CD8-positive, alpha-beta memory T cell (primary cell): Measurements from ENCODE around the gene EPHA3. TPM values are rescaled to one million over a fixed set of nuclear protein-coding genes. Genes with fewer than 3 reads are reported as not detected.

Experiments
- CTCF ChIA-PET: fragments of 350-600 bp; sonication (Branson Sonifier 250); formaldehyde crosslinking; loops from one replicate; lab custom pipeline; 2021; ENCODE audit warnings: antibody characterized with exemption; lab: Charles Lee
- POLR2A ChIA-PET: fragments of 350-600 bp; sonication (Branson Sonifier 250); formaldehyde crosslinking; loops from one replicate; lab custom pipeline; 2021; ENCODE audit warnings: antibody characterized with exemption; lab: Charles Lee
- DNase-seq, 5 donors: peaks; one replicate each; pipeline versions ENCODE4 v3.0.0 to v3.0.0-alpha.2; 2020 to 2022; ENCODE audit warnings: mixed read lengths in 1 of 5
- H3K27ac ChIP-seq: one replicate; pipeline ENCODE4 v1.7.0; 2013; ENCODE audit warnings: low read depth, mild to moderate bottlenecking, low read length, moderate library complexity
- H3K27me3 ChIP-seq: 2 replicates; pipeline ENCODE4 v1.7.0; 2013; ENCODE audit warnings: low read length, mild to moderate bottlenecking; ENCODE audit not compliant: insufficient read depth, poor library complexity, severe bottlenecking
- H3K36me3 ChIP-seq: 2 replicates; pipeline ENCODE4 v1.7.0; 2013; ENCODE audit warnings: mild to moderate bottlenecking, low read length, moderate library complexity; ENCODE audit not compliant: insufficient read depth
- H3K4me1 ChIP-seq: 2 replicates; pipeline ENCODE4 v1.7.0; 2013; ENCODE audit warnings: mild to moderate bottlenecking, low read length, moderate library complexity; ENCODE audit not compliant: insufficient read depth
- H3K4me3 ChIP-seq: 2 replicates; pipeline ENCODE4 v1.7.0; 2013; ENCODE audit warnings: mild to moderate bottlenecking, low read length
- H3K9me3 ChIP-seq: 2 replicates; pipeline ENCODE4 v1.7.0; 2013; ENCODE audit warnings: mild to moderate bottlenecking, low read length
- H3K27ac Mint-ChIP-seq, 8 donors: one replicate each; pipeline ENCODE4 v1.8.0; 2020 to 2021; ENCODE audit warnings: mixed read lengths in 8 of 8, mild to moderate bottlenecking in 6 of 8, inconsistent platforms in 3 of 8, moderate library complexity in 3 of 8
- H3K27me3 Mint-ChIP-seq, 2 donors: one replicate each; pipeline ENCODE4 v1.8.0; 2020 to 2021; ENCODE audit warnings: mixed read lengths in 2 of 2, mild to moderate bottlenecking in 1 of 2, moderate library complexity in 1 of 2
- H3K36me3 Mint-ChIP-seq, 3 donors: one replicate each; pipeline ENCODE4 v1.8.0; 2020 to 2021; ENCODE audit warnings: mixed read lengths in 3 of 3, inconsistent platforms in 1 of 3, mild to moderate bottlenecking in 1 of 3
- H3K4me1 Mint-ChIP-seq, 3 donors: one replicate each; pipeline ENCODE4 v1.8.0; 2020 to 2021; ENCODE audit warnings: mixed read lengths in 3 of 3, inconsistent platforms in 1 of 3, mild to moderate bottlenecking in 1 of 3
- H3K4me3 Mint-ChIP-seq, 7 donors: one replicate each; pipeline ENCODE4 v1.8.0; 2020 to 2021; ENCODE audit warnings: mixed read lengths in 7 of 7, mild to moderate bottlenecking in 6 of 7, moderate library complexity in 4 of 7, inconsistent platforms in 2 of 7
- H3K9me3 Mint-ChIP-seq, 5 donors: one replicate each; pipeline ENCODE4 v1.8.0; 2020 to 2022; ENCODE audit warnings: mixed read lengths in 5 of 5, mild to moderate bottlenecking in 3 of 5, moderate library complexity in 2 of 5, inconsistent platforms in 1 of 5
- polyA plus RNA-seq: library from polyadenylated mRNA; unstranded; fragments of 300-500 nt; fragmentation: Illumina TruSeq; gene quantifications from one replicate; pipeline ENCODE4 v1.2.3, GENCODE V29; 2021
- total RNA-seq, 2 experiments: library from RNA; stranded (reverse); gene quantifications; one replicate each; pipeline ENCODE4 v1.2.3, GENCODE V29; 2021

The EPHA3 gene
- total and polyA plus RNA-seq, 3 experiments from 2014 or later, result not detected

DNA sequence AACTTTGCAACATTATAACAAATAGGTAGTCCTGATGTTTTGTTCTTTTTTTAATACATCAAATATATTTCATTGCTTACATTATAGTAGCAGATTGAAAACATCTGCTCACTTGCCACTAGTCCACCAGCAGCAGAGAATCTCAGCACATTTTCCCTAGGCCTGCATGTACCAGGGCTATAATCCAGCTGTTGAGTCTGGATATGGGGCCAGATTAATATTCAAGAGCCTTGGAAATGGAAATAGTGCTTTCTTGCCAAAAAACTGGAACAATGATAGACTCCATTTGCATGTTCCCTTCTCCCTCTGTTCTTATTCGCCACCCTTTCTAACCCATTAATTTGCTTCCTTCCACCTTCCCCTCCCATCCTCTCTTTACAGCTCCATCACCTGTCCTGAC, 288.0 kb downstream of the EPHA3 start:
- H3K36me3 Mint-ChIP-seq, result no peaks in the 10 kb centered on the region
- H3K27me3 Mint-ChIP-seq, result no peaks in the 10 kb centered on the region
- no peak overlapping the region for H3K4me3 Mint-ChIP-seq
- H3K9me3 ChIP-seq, result no peaks in the 10 kb centered on the region
- H3K4me1 ChIP-seq, result no peaks in the 10 kb centered on the region
- H3K4me3 ChIP-seq, result no peak overlapping the region
- DNase-seq, result no peak
- no peaks in the 10 kb centered on the region for H3K4me1 Mint-ChIP-seq
- ChIA-PET CTCF (no interaction called here), POLR2A (no interaction called here)
- no peak overlapping the region for H3K27ac ChIP-seq
- H3K36me3 ChIP-seq, result no peaks in the 10 kb centered on the region
- H3K9me3 Mint-ChIP-seq, result peaks cover 1 to 10% (median 8%) of the 10 kb centered on the region in 5 donors
- no peaks in the 10 kb centered on the region for H3K27me3 ChIP-seq
- no peak overlapping the region for H3K27ac Mint-ChIP-seq

DNA sequence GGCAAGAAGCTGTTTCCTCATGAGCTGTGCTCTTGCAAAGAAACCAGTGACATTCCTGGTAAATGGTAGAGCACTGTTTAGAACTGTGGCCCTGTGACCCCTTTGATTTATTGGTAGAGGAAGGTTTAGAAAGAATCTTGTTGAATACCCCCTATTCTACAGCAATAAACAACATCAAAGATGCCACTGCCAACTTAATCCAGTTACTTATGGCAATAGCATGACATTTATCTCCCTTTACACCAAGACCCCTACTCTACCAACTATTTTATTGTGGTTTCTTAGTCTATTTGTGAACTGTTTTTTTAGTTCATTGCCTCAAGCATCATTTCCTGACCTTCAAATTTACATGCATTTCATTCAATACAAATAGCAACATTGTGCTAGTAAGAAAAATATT, 288.6 kb downstream of the EPHA3 start:
- H3K9me3 Mint-ChIP-seq, result peaks cover 1 to 11% (median 4%) of the 10 kb centered on the region in 5 donors
- no peaks in the 10 kb centered on the region for H3K27me3 Mint-ChIP-seq
- H3K27ac ChIP-seq, result no peak overlapping the region
- no peak for DNase-seq
- H3K4me3 Mint-ChIP-seq, result no peak overlapping the region
- POLR2A ChIA-PET, result no interaction called here
- H3K27me3 ChIP-seq, result no peaks in the 10 kb centered on the region
- H3K27ac Mint-ChIP-seq, result no peak overlapping the region
- H3K9me3 ChIP-seq, result no peaks in the 10 kb centered on the region
- no peaks in the 10 kb centered on the region for H3K36me3 Mint-ChIP-seq
- H3K36me3 ChIP-seq, result no peaks in the 10 kb centered on the region
- CTCF ChIA-PET, result no interaction called here
- no peaks in the 10 kb centered on the region for H3K4me1 Mint-ChIP-seq
- no peak overlapping the region for H3K4me3 ChIP-seq
- H3K4me1 ChIP-seq, result no peaks in the 10 kb centered on the region

DNA sequence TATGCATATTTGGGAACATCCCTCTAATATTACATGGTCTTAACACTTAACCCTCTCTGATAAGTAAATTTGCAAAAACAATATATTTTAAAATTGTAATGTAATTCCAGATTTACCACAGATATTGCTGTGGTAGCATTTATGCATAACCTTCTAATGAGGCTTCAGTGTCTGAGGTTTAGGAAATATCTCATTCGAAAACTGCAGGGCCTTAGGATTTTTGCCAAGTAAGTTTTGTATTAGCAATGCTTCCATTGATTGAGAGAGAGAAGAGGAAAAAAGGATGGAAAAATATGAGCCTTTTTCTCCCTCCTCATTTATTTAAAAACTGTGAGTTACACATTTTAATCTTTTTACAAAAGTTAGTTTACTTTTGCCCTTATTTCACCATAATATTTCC, 294.6 kb downstream of the EPHA3 start:
- peaks cover 2 to 16% (median 3%) of the 10 kb centered on the region in 5 donors for H3K9me3 Mint-ChIP-seq
- H3K4me3 Mint-ChIP-seq, result no peak overlapping the region
- H3K27me3 Mint-ChIP-seq, result no peaks in the 10 kb centered on the region
- H3K4me3 ChIP-seq, result no peak overlapping the region
- ChIA-PET POLR2A (no interaction called here), CTCF (no interaction called here)
- no peak overlapping the region for H3K27ac Mint-ChIP-seq
- H3K27me3 ChIP-seq, result no peaks in the 10 kb centered on the region
- no peaks in the 10 kb centered on the region for H3K36me3 ChIP-seq
- H3K4me1 Mint-ChIP-seq, result no peaks in the 10 kb centered on the region
- no peaks in the 10 kb centered on the region for H3K4me1 ChIP-seq
- no peaks in the 10 kb centered on the region for H3K9me3 ChIP-seq
- no peak for DNase-seq
- no peak overlapping the region for H3K27ac ChIP-seq
- no peaks in the 10 kb centered on the region for H3K36me3 Mint-ChIP-seq

DNA sequence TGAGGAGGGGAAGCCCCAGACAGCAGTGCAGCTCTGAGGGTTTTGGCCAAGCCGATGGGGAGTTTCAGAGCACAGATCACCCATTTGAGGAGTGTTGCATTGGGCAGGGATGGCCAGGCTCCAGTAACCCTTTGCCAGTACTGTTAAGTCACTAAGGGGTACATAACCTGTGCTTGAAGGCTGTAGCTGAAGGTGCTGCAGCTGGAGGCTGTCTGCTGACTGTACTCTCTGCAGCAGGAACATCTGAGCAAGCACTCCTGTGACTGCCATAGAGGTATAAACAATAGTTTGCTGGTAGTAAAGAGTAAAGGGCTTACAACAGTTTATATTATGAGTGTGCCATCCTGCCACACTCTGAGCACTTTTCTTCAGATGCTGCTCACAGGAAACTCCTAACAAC, 297.8 kb downstream of the EPHA3 start:
- DNase-seq, result no peak
- Histone ChIP-seq H3K27me3 (no peaks in the 10 kb centered on the region), H3K36me3 (no peaks in the 10 kb centered on the region), H3K9me3 (no peaks in the 10 kb centered on the region), H3K4me1 (no peaks in the 10 kb centered on the region), H3K27ac (no peak overlapping the region), H3K4me3 (no peak overlapping the region)
- ChIA-PET CTCF (no interaction called here), POLR2A (no interaction called here)
- Mint-ChIP-seq H3K9me3 (peaks cover 4 to 35% (median 8%) of the 10 kb centered on the region in 5 donors), H3K27me3 (no peaks in the 10 kb centered on the region), H3K4me3 (no peak overlapping the region), H3K36me3 (no peaks in the 10 kb centered on the region), H3K4me1 (no peaks in the 10 kb centered on the region), H3K27ac (no peak overlapping the region)

DNA sequence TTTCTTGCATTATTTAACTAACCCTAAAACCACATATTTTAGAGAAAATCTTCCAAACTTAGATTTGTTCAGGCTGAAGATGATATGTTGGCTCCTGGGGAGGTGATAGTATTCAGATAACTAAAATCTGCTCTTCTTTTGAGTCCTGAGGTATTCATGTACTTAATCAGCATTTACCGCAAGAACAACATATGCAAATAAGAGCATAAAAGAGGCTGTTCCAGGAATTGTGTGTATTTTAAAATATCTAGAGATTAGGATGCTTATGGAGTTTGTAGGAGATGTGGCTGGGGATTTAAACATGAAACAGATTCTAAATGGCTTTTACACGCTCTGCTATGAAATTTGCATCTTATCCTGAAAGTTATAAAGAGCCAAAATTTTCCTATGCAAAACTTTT, 298.2 kb downstream of the EPHA3 start:
- no peaks in the 10 kb centered on the region for H3K9me3 ChIP-seq
- Mint-ChIP-seq H3K4me1 (no peaks in the 10 kb centered on the region), H3K4me3 (no peak overlapping the region), H3K9me3 (peaks cover 4 to 39% (median 8%) of the 10 kb centered on the region in 5 donors), H3K36me3 (no peaks in the 10 kb centered on the region), H3K27ac (no peak overlapping the region), H3K27me3 (no peaks in the 10 kb centered on the region)
- CTCF ChIA-PET, result no interaction called here
- H3K4me1 ChIP-seq, result no peaks in the 10 kb centered on the region
- no peak overlapping the region for H3K4me3 ChIP-seq
- H3K27me3 ChIP-seq, result no peaks in the 10 kb centered on the region
- no peak overlapping the region for H3K27ac ChIP-seq
- POLR2A ChIA-PET, result no interaction called here
- H3K36me3 ChIP-seq, result no peaks in the 10 kb centered on the region
- no peak for DNase-seq

DNA sequence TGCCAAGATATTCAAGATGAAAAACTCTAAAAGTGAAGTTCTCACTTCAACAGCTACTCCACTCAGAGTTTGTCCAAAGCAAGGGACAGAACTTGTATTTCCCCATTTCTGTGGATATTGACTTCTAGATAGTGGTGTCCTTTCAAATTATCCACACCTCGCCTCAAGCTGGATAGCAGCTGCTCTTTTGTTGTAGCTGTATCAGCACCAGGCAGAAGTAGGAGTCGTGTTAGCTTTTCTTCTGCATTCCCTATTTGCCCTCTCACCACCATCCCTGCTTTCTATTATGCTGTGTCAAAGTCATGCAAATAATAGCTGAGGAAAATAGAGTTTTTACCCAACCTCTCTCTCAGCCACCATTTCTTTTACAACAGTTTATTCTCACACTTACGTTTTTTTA, 303.8 kb downstream of the EPHA3 start:
- Histone ChIP-seq H3K9me3 (no peaks in the 10 kb centered on the region), H3K4me1 (no peaks in the 10 kb centered on the region), H3K4me3 (no peak overlapping the region), H3K27ac (no peak overlapping the region), H3K27me3 (no peaks in the 10 kb centered on the region), H3K36me3 (no peaks in the 10 kb centered on the region)
- H3K27me3 Mint-ChIP-seq, result no peaks in the 10 kb centered on the region
- POLR2A ChIA-PET, result no interaction called here
- CTCF ChIA-PET, result no interaction called here
- no peak overlapping the region for H3K27ac Mint-ChIP-seq
- no peak for DNase-seq
- no peaks in the 10 kb centered on the region for H3K36me3 Mint-ChIP-seq
- peaks cover 2 to 32% (median 6%) of the 10 kb centered on the region in 5 donors for H3K9me3 Mint-ChIP-seq
- no peaks in the 10 kb centered on the region for H3K4me1 Mint-ChIP-seq
- H3K4me3 Mint-ChIP-seq, result no peak overlapping the region

DNA sequence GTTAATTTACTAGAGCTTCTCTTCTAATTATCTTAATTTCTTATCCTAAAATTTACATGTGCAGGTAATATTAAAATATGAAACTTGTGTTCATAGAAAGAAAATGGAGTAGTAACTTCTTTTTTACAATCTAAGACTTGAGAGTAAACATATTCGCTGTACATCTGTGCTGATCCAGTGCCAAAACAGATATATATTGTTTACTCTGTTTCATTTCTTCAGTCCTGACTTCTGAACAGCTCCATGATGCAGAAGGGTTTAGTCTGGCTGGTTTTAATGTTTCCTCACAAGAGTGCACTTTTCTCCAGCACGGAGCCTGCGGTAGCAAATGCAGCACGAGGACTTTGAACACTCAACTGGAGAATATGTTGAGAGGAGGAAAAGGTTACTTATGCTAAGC, 306.8 kb downstream of the EPHA3 start:
- no peak overlapping the region for H3K4me3 Mint-ChIP-seq
- CTCF ChIA-PET, result no interaction called here
- H3K4me1 Mint-ChIP-seq, result no peaks in the 10 kb centered on the region
- H3K36me3 Mint-ChIP-seq, result no peaks in the 10 kb centered on the region
- no peaks in the 10 kb centered on the region for H3K4me1 ChIP-seq
- H3K4me3 ChIP-seq, result no peak overlapping the region
- DNase-seq, result no peak
- H3K9me3 Mint-ChIP-seq, result peaks cover 0 to 23% (median 7%) of the 10 kb centered on the region in 5 donors
- H3K36me3 ChIP-seq, result no peaks in the 10 kb centered on the region
- H3K27ac ChIP-seq, result no peak overlapping the region
- H3K27me3 ChIP-seq, result no peaks in the 10 kb centered on the region
- H3K9me3 ChIP-seq, result no peaks in the 10 kb centered on the region
- H3K27me3 Mint-ChIP-seq, result no peaks in the 10 kb centered on the region
- no peak overlapping the region for H3K27ac Mint-ChIP-seq
- POLR2A ChIA-PET, result no interaction called here

DNA sequence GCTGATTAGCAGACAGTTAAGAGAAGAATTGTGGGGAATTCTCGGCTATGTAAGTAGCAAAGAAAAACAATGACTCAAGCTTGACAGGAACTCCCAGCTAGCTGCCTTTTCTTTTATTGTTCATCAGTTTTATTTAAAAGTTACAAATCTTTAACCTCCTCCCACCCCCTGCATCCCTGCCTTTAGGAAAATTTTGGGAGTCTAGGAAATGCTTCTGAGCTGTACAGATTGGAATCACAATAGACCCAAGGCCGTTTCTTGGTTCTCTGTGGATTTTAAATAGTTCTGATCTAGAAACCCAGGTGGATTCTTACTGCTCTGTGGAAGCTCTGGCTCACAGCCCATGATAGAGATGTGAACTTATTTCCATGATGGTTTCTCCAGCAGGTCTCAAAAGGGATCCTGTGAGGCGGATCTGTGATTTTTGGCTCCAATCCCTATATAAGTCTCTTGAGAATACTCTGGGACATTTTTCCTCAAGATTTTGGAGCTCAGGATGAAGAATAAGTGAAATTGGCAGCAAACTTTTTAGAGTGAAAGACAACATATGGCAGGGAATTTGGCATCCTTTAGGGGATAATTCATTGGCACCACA, 312.3 kb downstream of the EPHA3 start:
- DNase-seq, result no peak
- Histone ChIP-seq H3K36me3 (no peaks in the 10 kb centered on the region), H3K27ac (no peak overlapping the region), H3K27me3 (no peaks in the 10 kb centered on the region), H3K9me3 (no peaks in the 10 kb centered on the region), H3K4me1 (no peaks in the 10 kb centered on the region), H3K4me3 (no peak overlapping the region)
- no peaks in the 10 kb centered on the region for H3K27me3 Mint-ChIP-seq
- no peaks in the 10 kb centered on the region for H3K36me3 Mint-ChIP-seq
- no peak overlapping the region for H3K4me3 Mint-ChIP-seq
- H3K27ac Mint-ChIP-seq, result no peak overlapping the region
- ChIA-PET CTCF (no interaction called here), POLR2A (no interaction called here)
- H3K4me1 Mint-ChIP-seq, result no peaks in the 10 kb centered on the region
- peaks cover 0 to 26% (median 3%) of the 10 kb centered on the region in 5 donors for H3K9me3 Mint-ChIP-seq
